ENCODE measurements around the gene MAP6D1. TPM values are rescaled to one million over a fixed set of nuclear protein-coding genes. Genes with fewer than 3 reads are reported as not detected.

Gene MAP6D1
- total RNA-seq, 1 experiment from 2014 or later, result 12.6 TPM

DNA sequence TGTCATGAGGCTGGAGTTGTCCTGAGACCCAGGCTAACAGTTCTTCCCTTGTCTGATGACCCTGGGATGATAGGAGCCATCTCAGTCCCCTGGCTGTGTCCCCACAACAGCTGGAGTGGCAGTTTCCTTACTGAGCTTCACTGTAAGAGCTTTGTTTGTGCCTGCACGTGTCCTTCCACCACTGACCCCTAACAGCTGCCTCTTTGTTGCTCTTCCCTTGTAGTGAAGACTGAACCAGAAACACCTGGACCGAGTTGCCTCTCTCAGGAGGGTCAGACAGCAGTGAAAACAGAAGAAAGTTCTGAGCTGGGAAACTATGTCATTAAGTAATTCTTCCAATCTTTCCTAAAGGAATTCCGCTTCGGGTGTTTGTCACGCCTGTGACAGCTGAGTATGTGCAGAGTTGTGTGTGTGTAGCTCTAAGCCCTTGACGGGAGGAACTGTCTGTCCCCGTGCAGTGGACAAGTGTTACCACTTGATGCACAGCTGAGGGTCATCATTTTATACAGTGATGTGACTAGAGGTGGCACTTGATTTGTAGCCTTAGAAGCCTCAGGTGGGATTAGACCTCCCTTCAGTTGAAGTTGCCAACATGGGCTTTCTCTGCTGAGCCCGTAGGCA lies 25.0 kb downstream of the MAP6D1 start:
- H3K27ac ChIP-seq (ENCODE audit: low read length), result no peak overlapping the region
- H3K79me2 ChIP-seq (ENCODE audit: low read length), result no peaks in the 10 kb centered on the region
- no peak overlapping the region for H3K9ac ChIP-seq (ENCODE audit: low read length)
- no peaks in the 10 kb centered on the region for H3K4me1 ChIP-seq (ENCODE audit: insufficient read depth, low read length)
- POLR2A ChIA-PET (ENCODE audit: unreplicated experiment), result no interaction called here
- no peaks in the 10 kb centered on the region for H3K9me3 ChIP-seq (ENCODE audit: low read length)
- H3K4me3 ChIP-seq (ENCODE audit: low read length), result no peak overlapping the region
- CTCF ChIA-PET, result no interaction called here
- peaks cover 46% of the 10 kb centered on the region; the same call in 1 of the 2 replicates for H3K36me3 ChIP-seq (ENCODE audit: low read depth, low read length)
- no peaks in the 10 kb centered on the region for H4K20me1 ChIP-seq (ENCODE audit: low read length)
- intact Hi-C loops (cut with micrococcal nuclease), result no loop called here
- BruUV-seq (replicated peaks), result no TSS peak
- H3K27me3 ChIP-seq (ENCODE audit: low read length), result no peaks in the 10 kb centered on the region
- ATAC-seq (no peak), DNase-seq (no peak)
- TF ChIP-seq EZH2 (IDR thresholded peaks at IDR 0.05; ENCODE audit: low read length, unreplicated experiment), result no peak
- TF ChIP-seq EZH2phosphoT487 (IDR thresholded peaks at IDR 0.05; ENCODE audit: borderline replicate concordance, low read length), result no peak
- TF ChIP-seq, protein P1, sequence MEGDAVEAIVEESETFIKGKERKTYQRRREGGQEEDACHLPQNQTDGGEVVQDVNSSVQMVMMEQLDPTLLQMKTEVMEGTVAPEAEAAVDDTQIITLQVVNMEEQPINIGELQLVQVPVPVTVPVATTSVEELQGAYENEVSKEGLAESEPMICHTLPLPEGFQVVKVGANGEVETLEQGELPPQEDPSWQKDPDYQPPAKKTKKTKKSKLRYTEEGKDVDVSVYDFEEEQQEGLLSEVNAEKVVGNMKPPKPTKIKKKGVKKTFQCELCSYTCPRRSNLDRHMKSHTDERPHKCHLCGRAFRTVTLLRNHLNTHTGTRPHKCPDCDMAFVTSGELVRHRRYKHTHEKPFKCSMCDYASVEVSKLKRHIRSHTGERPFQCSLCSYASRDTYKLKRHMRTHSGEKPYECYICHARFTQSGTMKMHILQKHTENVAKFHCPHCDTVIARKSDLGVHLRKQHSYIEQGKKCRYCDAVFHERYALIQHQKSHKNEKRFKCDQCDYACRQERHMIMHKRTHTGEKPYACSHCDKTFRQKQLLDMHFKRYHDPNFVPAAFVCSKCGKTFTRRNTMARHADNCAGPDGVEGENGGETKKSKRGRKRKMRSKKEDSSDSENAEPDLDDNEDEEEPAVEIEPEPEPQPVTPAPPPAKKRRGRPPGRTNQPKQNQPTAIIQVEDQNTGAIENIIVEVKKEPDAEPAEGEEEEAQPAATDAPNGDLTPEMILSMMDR (conservative IDR thresholded peaks at IDR 0.05; ENCODE audit: low read depth, low read length), result no peak
- H3F3A ChIP-seq (ENCODE audit: low read length, unreplicated experiment), result no peaks in the 10 kb centered on the region
- H3K9me2 ChIP-seq (replicated peaks; ENCODE audit: low read length), result no peaks in the 10 kb centered on the region
- H2AFZ ChIP-seq (ENCODE audit: low read length), result no peak overlapping the region
- no peak overlapping the region for H3K4me2 ChIP-seq (ENCODE audit: low read length)

DNA sequence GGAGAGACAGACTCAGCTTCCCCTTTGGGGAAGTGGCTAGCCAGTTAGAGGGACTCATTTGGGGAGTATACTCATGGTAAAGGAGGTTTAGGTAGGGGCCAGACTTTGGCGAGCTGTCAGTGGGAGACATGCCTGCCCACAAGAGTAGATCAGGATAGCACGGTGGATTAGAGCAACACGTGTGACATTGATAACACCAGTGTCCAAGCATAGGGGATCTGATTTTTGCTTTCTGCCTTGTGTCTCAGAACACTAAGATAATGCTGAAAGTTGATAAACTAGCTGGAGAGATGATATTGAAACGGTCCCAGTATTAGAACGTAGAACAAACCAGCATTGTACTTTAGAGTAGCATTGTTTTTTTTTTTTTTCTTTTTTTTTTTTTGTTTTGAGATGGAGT lies 25.9 kb downstream of the MAP6D1 start:
- Histone ChIP-seq H4K20me1 (ENCODE audit: low read length) (no peaks in the 10 kb centered on the region), H3K79me2 (ENCODE audit: low read length) (no peaks in the 10 kb centered on the region), H3K9me3 (ENCODE audit: low read length) (no peaks in the 10 kb centered on the region), H3K36me3 (ENCODE audit: low read depth, low read length) (peaks cover 46% of the 10 kb centered on the region; the same call in 1 of the 2 replicates), H3K9ac (ENCODE audit: low read length) (no peak overlapping the region), H3F3A (ENCODE audit: low read length, unreplicated experiment) (no peaks in the 10 kb centered on the region), H3K27me3 (ENCODE audit: low read length) (no peaks in the 10 kb centered on the region), H3K9me2 (replicated peaks; ENCODE audit: low read length) (no peaks in the 10 kb centered on the region), H3K4me1 (ENCODE audit: insufficient read depth, low read length) (no peaks in the 10 kb centered on the region), H3K4me2 (ENCODE audit: low read length) (no peak overlapping the region), H2AFZ (ENCODE audit: low read length) (no peak overlapping the region), H3K4me3 (ENCODE audit: low read length) (no peak overlapping the region), H3K27ac (ENCODE audit: low read length) (no peak overlapping the region)
- ATAC-seq (no peak), DNase-seq (no peak)
- no TSS peak for BruUV-seq (replicated peaks)
- intact Hi-C loops (cut with micrococcal nuclease), result no loop called here
- no peak for TF ChIP-seq EZH2 (IDR thresholded peaks at IDR 0.05; ENCODE audit: low read length, unreplicated experiment)
- TF ChIP-seq, protein P1 (conservative IDR thresholded peaks at IDR 0.05; ENCODE audit: low read depth, low read length), result no peak
- no peak for TF ChIP-seq EZH2phosphoT487 (IDR thresholded peaks at IDR 0.05; ENCODE audit: borderline replicate concordance, low read length)
- POLR2A ChIA-PET (ENCODE audit: unreplicated experiment), result no interaction called here
- CTCF ChIA-PET, result no interaction called here

DNA sequence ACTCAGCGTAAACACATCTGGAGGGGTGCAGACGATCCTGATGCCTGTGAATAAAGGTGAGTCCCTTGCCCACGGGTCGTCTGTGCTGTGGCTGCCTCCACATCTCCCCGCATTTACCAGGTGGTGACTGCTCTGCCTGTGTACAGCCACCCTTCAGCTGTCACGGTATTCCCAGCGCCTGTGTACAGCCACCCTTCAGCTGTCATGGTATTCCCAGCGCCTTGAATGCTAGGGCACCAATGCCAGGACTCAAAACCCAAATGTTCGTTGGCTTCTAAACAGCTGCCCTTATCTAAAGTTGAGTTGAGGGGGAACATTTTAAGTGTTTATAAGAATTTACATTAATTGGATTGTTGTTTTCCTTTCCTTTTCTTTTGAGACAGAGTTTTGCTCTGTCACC lies 27.4 kb downstream of the MAP6D1 start:
- POLR2A ChIA-PET (ENCODE audit: unreplicated experiment), result no interaction called here
- CTCF ChIA-PET, result no interaction called here
- no peaks in the 10 kb centered on the region for H3K27me3 ChIP-seq (ENCODE audit: low read length)
- no peak overlapping the region for H3K4me3 ChIP-seq (ENCODE audit: low read length)
- no peaks in the 10 kb centered on the region for H3K9me2 ChIP-seq (replicated peaks; ENCODE audit: low read length)
- no peak overlapping the region for H3K27ac ChIP-seq (ENCODE audit: low read length)
- intact Hi-C loops (cut with micrococcal nuclease), result no loop called here
- no TSS peak for BruUV-seq (replicated peaks)
- DNase-seq (no peak), ATAC-seq (no peak)
- no peaks in the 10 kb centered on the region for H3K4me1 ChIP-seq (ENCODE audit: insufficient read depth, low read length)
- no peak overlapping the region for H3K4me2 ChIP-seq (ENCODE audit: low read length)
- no peak overlapping the region for H2AFZ ChIP-seq (ENCODE audit: low read length)
- no peaks in the 10 kb centered on the region for H3K9me3 ChIP-seq (ENCODE audit: low read length)
- H3K9ac ChIP-seq (ENCODE audit: low read length), result no peak overlapping the region
- no peaks in the 10 kb centered on the region for H3F3A ChIP-seq (ENCODE audit: low read length, unreplicated experiment)
- no peak for TF ChIP-seq EZH2phosphoT487 (IDR thresholded peaks at IDR 0.05; ENCODE audit: borderline replicate concordance, low read length)
- TF ChIP-seq, protein P1 (conservative IDR thresholded peaks at IDR 0.05; ENCODE audit: low read depth, low read length), result no peak
- TF ChIP-seq EZH2 (IDR thresholded peaks at IDR 0.05; ENCODE audit: low read length, unreplicated experiment), result no peak
- H3K79me2 ChIP-seq (ENCODE audit: low read length), result no peaks in the 10 kb centered on the region
- peaks cover 34% of the 10 kb centered on the region; the same call in 1 of the 2 replicates for H3K36me3 ChIP-seq (ENCODE audit: low read depth, low read length)
- no peaks in the 10 kb centered on the region for H4K20me1 ChIP-seq (ENCODE audit: low read length)

Measured in PC-3 (cell line).